H1 (cell line): ENCODE measurements around the gene PMP22. TPM values are rescaled to one million over a fixed set of nuclear protein-coding genes. Genes with fewer than 3 reads are reported as not detected.

ENCODE experiments used
- CTCF ChIA-PET: fragments of 300-600 bp; sonication (Branson Sonifier 250); formaldehyde crosslinking; loops from one replicate; lab custom pipeline; 2021; ENCODE audit not compliant: partially characterized antibody; lab: Charles Lee
- POLR2A ChIA-PET: fragments of 300-600 bp; sonication (Branson Sonifier 250); formaldehyde crosslinking; loops from one replicate; lab custom pipeline; 2021; ENCODE audit warnings: inconsistent platforms; ENCODE audit not compliant: partially characterized antibody; lab: Charles Lee
- DNase-seq, 2 experiments: peaks; one replicate each; pipeline versions ENCODE4 v3.0.0 to v3.0.0-alpha.2; 2010 to 2022; ENCODE audit warnings: low spot score in 2 of 2, low read depth in 1 of 2, mixed read lengths in 1 of 2
- FAIRE-seq: peaks from 2 replicates; lab custom pipeline; 2011; peaks lifted over from hg19 to GRCh38; lab: Jason Lieb, UNC
- H2AFZ ChIP-seq: 2 replicates; pipeline ENCODE4 v1.8.1; 2012; ENCODE audit warnings: low read length, inconsistent platforms
- H2AK5ac ChIP-seq: 2 replicates; pipeline ENCODE4 v1.6.1; 2013; ENCODE audit warnings: low read depth, low read length
- H2BK120ac ChIP-seq: replicated peaks from 2 replicates; pipeline ENCODE3; 2013; ENCODE audit warnings: low read depth, low read length, inconsistent platforms
- H2BK12ac ChIP-seq: 2 replicates; pipeline ENCODE4 v1.6.1; 2013; ENCODE audit warnings: low read depth, low read length
- H2BK15ac ChIP-seq: 2 replicates; pipeline ENCODE4 v1.6.1; 2013; ENCODE audit warnings: low read length
- H2BK20ac ChIP-seq: 2 replicates; pipeline ENCODE4 v1.6.1; 2013; ENCODE audit warnings: low read length
- H2BK5ac ChIP-seq: 2 replicates; pipeline ENCODE4 v1.6.1; 2013; ENCODE audit warnings: low read depth, low read length
- H3K14ac ChIP-seq: 2 replicates; pipeline ENCODE4 v1.6.1; 2013; ENCODE audit warnings: inconsistent platforms; ENCODE audit not compliant: insufficient read length
- H3K18ac ChIP-seq: 2 replicates; pipeline ENCODE4 v1.6.1; 2013; ENCODE audit warnings: low read length; ENCODE audit errors: extremely low read depth
- H3K23ac ChIP-seq: 2 replicates; pipeline ENCODE4 v1.6.1; 2013; ENCODE audit warnings: inconsistent platforms; ENCODE audit not compliant: insufficient read length
- H3K23me2 ChIP-seq: 2 replicates; pipeline ENCODE4 v1.6.1; 2013; ENCODE audit warnings: low read depth, low read length
- H3K27ac ChIP-seq: 2 replicates; pipeline ENCODE4 v1.6.1; 2011; ENCODE audit warnings: low read depth, low read length, inconsistent platforms
- H3K27me3 ChIP-seq, 4 experiments: replicated peaks in 1 of 4; 1 replicate in 1 of 4; 2 replicates in 3 of 4; pipeline versions ENCODE4 v1.6.1 to v1.8.1; 2011 to 2013; ENCODE audit warnings: low read length in 3 of 4, mild to moderate bottlenecking in 3 of 4, inconsistent platforms in 2 of 4, mixed read lengths in 2 of 4, moderate library complexity in 1 of 4; ENCODE audit not compliant: control insufficient read depth in 3 of 4, insufficient read depth in 3 of 4; ENCODE audit errors: extremely low read depth in 1 of 4
- H3K36me3 ChIP-seq, 4 experiments: 2 replicates each; pipeline versions ENCODE4 v1.6.1 to v1.8.1; 2011 to 2013; ENCODE audit warnings: mild to moderate bottlenecking in 4 of 4, low read length in 3 of 4, moderate library complexity in 2 of 4, control low read depth in 1 of 4, inconsistent platforms in 1 of 4; ENCODE audit not compliant: insufficient read depth in 4 of 4, control insufficient read depth in 2 of 4
- H3K4ac ChIP-seq: replicated peaks from 2 replicates; pipeline ENCODE3; 2013; ENCODE audit warnings: low read length, low read depth, mixed read lengths, inconsistent platforms; ENCODE audit not compliant: insufficient read length
- H3K4me1 ChIP-seq, 4 experiments: replicated peaks in 1 of 4; 1 replicate in 1 of 4; 2 replicates in 3 of 4; pipeline versions ENCODE4 v1.6.1 to v1.8.1; 2011 to 2013; ENCODE audit warnings: low read length in 3 of 4, inconsistent platforms in 2 of 4, mixed read lengths in 1 of 4; ENCODE audit not compliant: insufficient read depth in 4 of 4, control insufficient read depth in 3 of 4
- H3K4me2 ChIP-seq, 2 experiments: 2 replicates each; pipeline versions ENCODE4 v1.6.1 to v1.8.1; 2011 to 2013; ENCODE audit warnings: low read depth in 2 of 2, low read length in 2 of 2, control low read depth in 1 of 2, inconsistent platforms in 1 of 2, mild to moderate bottlenecking in 1 of 2; ENCODE audit not compliant: insufficient read depth in 1 of 2
- H3K4me3 ChIP-seq, 4 experiments: fragments of 200-600, 300-600 bp in 1 of 4; sonication (generic), shearing (Covaris generic), sonication (Bioruptor Twin) in 1 of 4; 2 replicates each; pipeline versions ENCODE4 v1.5.1 to v1.8.1; 2011 to 2016; ENCODE audit warnings: low read length in 4 of 4, low read depth in 3 of 4, control low read depth in 2 of 4, inconsistent platforms in 2 of 4, mild to moderate bottlenecking in 2 of 4, mixed read lengths in 1 of 4, moderate library complexity in 1 of 4; ENCODE audit not compliant: insufficient read depth in 2 of 4; ENCODE audit errors: extremely low read depth in 1 of 4
- H3K56ac ChIP-seq: replicated peaks from 2 replicates; pipeline ENCODE3; 2013; ENCODE audit warnings: low read depth, mild to moderate bottlenecking, mixed read lengths, low read length, inconsistent platforms; ENCODE audit not compliant: insufficient read length
- H3K79me1 ChIP-seq: 2 replicates; pipeline ENCODE4 v1.6.1; 2013; ENCODE audit warnings: low read depth, low read length, control low read depth
- H3K79me2 ChIP-seq, 2 experiments: 2 replicates each; pipeline versions ENCODE4 v1.6.1 to v1.8.1; 2012 to 2013; ENCODE audit warnings: low read length in 2 of 2, mild to moderate bottlenecking in 2 of 2, inconsistent platforms in 1 of 2; ENCODE audit not compliant: insufficient read depth in 2 of 2, control insufficient read depth in 1 of 2
- H3K9ac ChIP-seq, 4 experiments: replicated peaks in 1 of 4; 1 replicate in 1 of 4; 2 replicates in 3 of 4; pipeline versions ENCODE4 v1.6.1 to v1.8.1; 2011 to 2013; ENCODE audit warnings: low read depth in 3 of 4, low read length in 3 of 4, control low read depth in 2 of 4, mild to moderate bottlenecking in 2 of 4, moderate library complexity in 2 of 4, inconsistent platforms in 1 of 4; ENCODE audit errors: extremely low read depth in 1 of 4
- H3K9me3 ChIP-seq, 2 experiments: 2 replicates each; pipeline versions ENCODE4 v1.6.1 to v1.8.1; 2012 to 2013; ENCODE audit warnings: mild to moderate bottlenecking in 2 of 2, moderate library complexity in 2 of 2, control low read depth in 1 of 2, inconsistent platforms in 1 of 2, low read depth in 1 of 2, low read length in 1 of 2, mixed read lengths in 1 of 2; ENCODE audit not compliant: insufficient read depth in 2 of 2
- H4K20me1 ChIP-seq, 2 experiments: replicated peaks in 1 of 2; 2 replicates each; pipeline versions ENCODE3 to v1.8.1; 2011 to 2013; ENCODE audit warnings: inconsistent platforms in 2 of 2, low read length in 2 of 2, mild to moderate bottlenecking in 1 of 2; ENCODE audit not compliant: insufficient read depth in 2 of 2, control insufficient read depth in 1 of 2
- H4K5ac ChIP-seq: 2 replicates; pipeline ENCODE4 v1.6.1; 2013; ENCODE audit warnings: low read length, low read depth, mixed read lengths, inconsistent platforms; ENCODE audit not compliant: insufficient read length
- H4K8ac ChIP-seq: 2 replicates; pipeline ENCODE4 v1.8.0; 2013; ENCODE audit warnings: mild to moderate bottlenecking, moderate library complexity, low read length, inconsistent platforms; ENCODE audit not compliant: insufficient read depth; ENCODE audit errors: extremely low read depth
- H4K91ac ChIP-seq: replicated peaks from 2 replicates; pipeline ENCODE3; 2013; ENCODE audit warnings: low read length, mixed read lengths, inconsistent platforms; ENCODE audit not compliant: insufficient read length
- CBX5 ChIP-seq: fragments of 300-800, 300-1000 bp; sonication (generic); IDR thresholded peaks from 2 replicates; pipeline ENCODE4 v1.7.1; 2016; ENCODE audit warnings: antibody characterized with exemption, low read length, low read depth
- CEBPB ChIP-seq: IDR thresholded peaks from 2 replicates; pipeline ENCODE4 v1.6.1; 2012; ENCODE audit warnings: low read depth, low read length
- CHD2 ChIP-seq: IDR thresholded peaks from 2 replicates; pipeline ENCODE4 v1.6.1; 2012; ENCODE audit warnings: low read length, improper control_type of control experiment
- CTBP2 ChIP-seq: IDR thresholded peaks from 2 replicates; pipeline ENCODE4 v1.7.0; 2011; ENCODE audit warnings: borderline replicate concordance, mild to moderate bottlenecking, moderate library complexity, mixed read lengths, low read length; ENCODE audit not compliant: insufficient read depth, insufficient read length
- EGR1 ChIP-seq: IDR thresholded peaks from 2 replicates; pipeline ENCODE4 v1.6.1; 2011; ENCODE audit warnings: low read depth, low read length, borderline replicate concordance
- EP300 ChIP-seq, 2 experiments: IDR thresholded peaks; 1 replicate in 1 of 2; 2 replicates in 1 of 2; pipeline ENCODE4 v1.6.1; 2011 to 2012; ENCODE audit warnings: low read depth in 2 of 2, low read length in 2 of 2, mild to moderate bottlenecking in 2 of 2, borderline replicate concordance in 1 of 2, inconsistent platforms in 1 of 2, moderate library complexity in 1 of 2
- EZH2 ChIP-seq: fragments of 200-600 bp; sonication (generic); IDR thresholded peaks from 2 replicates; pipeline ENCODE4 v1.7.1; 2012; ENCODE audit warnings: low read depth, mild to moderate bottlenecking, moderate library complexity, low read length, inconsistent platforms; ENCODE audit not compliant: severe bottlenecking
- FOSL1 ChIP-seq: IDR thresholded peaks from 2 replicates; pipeline ENCODE4 v1.6.1; 2011; ENCODE audit warnings: mild to moderate bottlenecking, low read depth, low read length, moderate library complexity; ENCODE audit not compliant: insufficient read depth
- GTF2F1 ChIP-seq: IDR thresholded peaks from 2 replicates; pipeline ENCODE4 v1.6.1; 2012; ENCODE audit warnings: low read depth, low read length, improper control_type of control experiment, borderline replicate concordance
- KDM4A ChIP-seq: IDR thresholded peaks from one replicate; pipeline ENCODE4 v1.7.1; 2012; ENCODE audit warnings: low read depth, mild to moderate bottlenecking, moderate library complexity, low read length, inconsistent platforms; ENCODE audit not compliant: severe bottlenecking
- POLR2A ChIP-seq, 2 experiments: IDR thresholded peaks; 1 replicate in 1 of 2; 2 replicates in 1 of 2; pipeline ENCODE4 v1.6.1; 2011; ENCODE audit warnings: low read depth in 2 of 2, low read length in 2 of 2, mild to moderate bottlenecking in 2 of 2; ENCODE audit errors: control extremely low read depth in 1 of 2
- RAD21 ChIP-seq, 2 experiments: IDR thresholded peaks in 1 of 2; conservative IDR thresholded peaks in 1 of 2; 2 replicates each; pipeline ENCODE4 v1.6.1; 2011; ENCODE audit warnings: low read depth in 2 of 2, low read length in 2 of 2, improper control_type of control experiment in 1 of 2, inconsistent platforms in 1 of 2, mild to moderate bottlenecking in 1 of 2, moderate library complexity in 1 of 2
- SP4 ChIP-seq: IDR thresholded peaks from 2 replicates; pipeline ENCODE4 v1.6.1; 2012; ENCODE audit warnings: low read length, inconsistent platforms
- SRF ChIP-seq: IDR thresholded peaks from 2 replicates; pipeline ENCODE4 v1.6.1; 2011; ENCODE audit warnings: mild to moderate bottlenecking, low read depth, low read length, moderate library complexity
- SUZ12 ChIP-seq: fragments of 200-600 bp; sonication (generic); IDR thresholded peaks from 2 replicates; pipeline ENCODE4 v1.6.1; 2012; ENCODE audit warnings: mild to moderate bottlenecking, inconsistent platforms, low read length, moderate library complexity, mixed read lengths
- WGBS, 2 experiments: shearing (Covaris generic) in 1 of 2; methylation state at CpG; one replicate each; pipeline versions ENCODE4 v1.1.6 to v1.1.7; 2013 to 2015; ENCODE audit warnings: low lambda C conversion rate in 2 of 2, mixed read lengths in 2 of 2, inconsistent platforms in 1 of 2, low coverage in 1 of 2, missing lambda C conversion rate in 1 of 2; ENCODE audit not compliant: insufficient replicate concordance in 2 of 2, insufficient coverage in 1 of 2, insufficient read length in 1 of 2; ENCODE audit errors: extremely low coverage in 1 of 2, missing lambda C conversion rate in 1 of 2; 5-methylcytosine and 5-hydroxymethylcytosine counted together
- polyA plus RNA-seq, 7 experiments: library from polyadenylated mRNA; depleted of rRNA in 3 of 7; stranded (reverse) in 5 of 7; unstranded in 2 of 7; fragments of >200 nt in 5 of 7; fragments of 200-250 nt in 2 of 7; gene quantifications; 1 replicate in 5 of 7; 2 replicates in 1 of 7; 4 replicates in 1 of 7; pipeline versions ENCODE4 v1.2.1 to v1.2.3, GENCODE V29; 2011 to 2013; ENCODE audit warnings: missing spikeins in 2 of 7, mixed read lengths in 2 of 7
- total RNA-seq: library from RNA; stranded (reverse); fragmentation: NEBNext Ultra II Directional; extraction: Animal tissue kit (Norgen Biotek cat#: 25700); gene quantifications from 2 replicates; pipeline ENCODE4 v1.2.1, GENCODE V29; 2021

PMP22 gene
- total and polyA plus RNA-seq, 2 of the 8 experiments (the other 6 are each of a cell fraction or from before 2014, with no cell fraction given), result 0.84 to 4.9 TPM

GRCh38 chr17:15197229-15197628 is 67.9 kb downstream of the PMP22 start:
- H2BK12ac ChIP-seq, result no peak overlapping the region
- no peak overlapping the region for H2BK120ac ChIP-seq
- no peak overlapping the region for H3K9ac ChIP-seq
- FAIRE-seq, result no peak
- H2BK20ac ChIP-seq, result no peak overlapping the region
- no peak overlapping the region for H4K91ac ChIP-seq
- no peaks in the 10 kb centered on the region for H3K4me1 ChIP-seq
- H3K14ac ChIP-seq, result no peak overlapping the region
- H3K27me3 ChIP-seq, result no peaks in the 10 kb centered on the region
- H3K79me2 ChIP-seq, result no peaks in the 10 kb centered on the region
- no peak overlapping the region for H2AK5ac ChIP-seq
- no peaks in the 10 kb centered on the region for H3K79me1 ChIP-seq
- H2BK5ac ChIP-seq, result no peak overlapping the region
- POLR2A ChIA-PET, result no interaction called here
- no peak overlapping the region for H4K5ac ChIP-seq
- H2BK15ac ChIP-seq, result no peak overlapping the region
- CTCF ChIA-PET, result no interaction called here
- no peak overlapping the region for H4K8ac ChIP-seq
- H3K4me2 ChIP-seq, result no peak overlapping the region
- H3K4ac ChIP-seq, result no peak overlapping the region
- 96% methylated on average over 3 of the region's 3 CpGs; no CpG with 5 or more reads in 1 of the 2 experiments for WGBS, 2 experiments
- DNase-seq, result no peak
- no peak overlapping the region for H2AFZ ChIP-seq
- TF ChIP-seq CHD2, result no peak
- TF ChIP-seq POLR2A (IDR thresholded peaks at IDR 0.05; ENCODE audit: control extremely low read depth in 1 of 2, low read depth in 2 of 2, low read length in 2 of 2), result no peak
- TF ChIP-seq GTF2F1, result no peak
- no peak for TF ChIP-seq EP300 (IDR thresholded peaks at IDR 0.05; ENCODE audit: borderline replicate concordance in 1 of 2, low read depth in 2 of 2, low read length in 2 of 2)
- TF ChIP-seq SUZ12, result no peak
- no peak for TF ChIP-seq CBX5
- TF ChIP-seq EGR1, result no peak
- no peak for TF ChIP-seq EZH2
- no peak for TF ChIP-seq SP4
- no peak for TF ChIP-seq SRF
- TF ChIP-seq RAD21 (IDR thresholded peaks at IDR 0.05 in 1 of 2, conservative IDR thresholded peaks at IDR 0.05 in 1 of 2; ENCODE audit: low read depth in 2 of 2, low read length in 2 of 2), result no peak
- TF ChIP-seq FOSL1, result no peak
- no peak for TF ChIP-seq KDM4A
- no peak for TF ChIP-seq CTBP2
- TF ChIP-seq CEBPB, result no peak
- TF ChIP-seq, all 59 proteins: peak for 0
- Histone ChIP-seq H3K18ac (no peak overlapping the region), H3K27ac (no peak overlapping the region), H3K23me2 (no peaks in the 10 kb centered on the region), H3K9me3 (peaks cover 7 to 12% of the 10 kb centered on the region in 2 experiments; a peak in 2 of 4 replicates), H4K20me1 (no peaks in the 10 kb centered on the region), H3K36me3 (no peaks in the 10 kb centered on the region), H3K4me3 (no peak overlapping the region), H3K56ac (no peak overlapping the region), H3K23ac (no peak overlapping the region)
